ENCODE data around the gene FAM227B. TPM values are rescaled to one million over a fixed set of nuclear protein-coding genes. Genes with fewer than 3 reads are reported as not detected.

The FAM227B gene
- total RNA-seq, 2 donors from 2014 or later = 2.1 TPM; not detected in 1

GRCh38 chr15:49441356-49441755 lies 179.3 kb downstream of the FAM227B start:
- no peaks in the 10 kb centered on the region for H3K9me3 ChIP-seq
- ATAC-seq (no peak), DNase-seq (no peak)
- no peak overlapping the region for H3K4me3 ChIP-seq
- no peaks in the 10 kb centered on the region for H3K27me3 ChIP-seq
- TF ChIP-seq POLR2A (IDR thresholded peaks at IDR 0.05) = no peak
- TF ChIP-seq, protein P1, sequence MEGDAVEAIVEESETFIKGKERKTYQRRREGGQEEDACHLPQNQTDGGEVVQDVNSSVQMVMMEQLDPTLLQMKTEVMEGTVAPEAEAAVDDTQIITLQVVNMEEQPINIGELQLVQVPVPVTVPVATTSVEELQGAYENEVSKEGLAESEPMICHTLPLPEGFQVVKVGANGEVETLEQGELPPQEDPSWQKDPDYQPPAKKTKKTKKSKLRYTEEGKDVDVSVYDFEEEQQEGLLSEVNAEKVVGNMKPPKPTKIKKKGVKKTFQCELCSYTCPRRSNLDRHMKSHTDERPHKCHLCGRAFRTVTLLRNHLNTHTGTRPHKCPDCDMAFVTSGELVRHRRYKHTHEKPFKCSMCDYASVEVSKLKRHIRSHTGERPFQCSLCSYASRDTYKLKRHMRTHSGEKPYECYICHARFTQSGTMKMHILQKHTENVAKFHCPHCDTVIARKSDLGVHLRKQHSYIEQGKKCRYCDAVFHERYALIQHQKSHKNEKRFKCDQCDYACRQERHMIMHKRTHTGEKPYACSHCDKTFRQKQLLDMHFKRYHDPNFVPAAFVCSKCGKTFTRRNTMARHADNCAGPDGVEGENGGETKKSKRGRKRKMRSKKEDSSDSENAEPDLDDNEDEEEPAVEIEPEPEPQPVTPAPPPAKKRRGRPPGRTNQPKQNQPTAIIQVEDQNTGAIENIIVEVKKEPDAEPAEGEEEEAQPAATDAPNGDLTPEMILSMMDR (IDR thresholded peaks at IDR 0.05) = no peak
- H3K27ac ChIP-seq = no peak overlapping the region
- H3K36me3 ChIP-seq (replicated peaks in 1 of 2; ENCODE audit: insufficient read depth in 1 of 2, low read depth in 2 of 2) = no peaks in the 10 kb centered on the region
- no peaks in the 10 kb centered on the region for H3K4me1 ChIP-seq
- intact Hi-C loops (cut with DNase I) = no loop called here

GRCh38 chr15:49439678-49440395 lies 180.8 kb downstream of the FAM227B start:
- Histone ChIP-seq H3K27ac (no peak overlapping the region), H3K4me3 (no peak overlapping the region), H3K9me3 (no peaks in the 10 kb centered on the region), H3K4me1 (peaks cover 4% of the 10 kb centered on the region), H3K27me3 (no peaks in the 10 kb centered on the region), H3K36me3 (replicated peaks in 1 of 2; ENCODE audit: insufficient read depth in 1 of 2, low read depth in 2 of 2) (no peaks in the 10 kb centered on the region)
- ATAC-seq = no peak
- 67 to 68% methylated on average over 5 of the region's 5 CpGs for WGBS, 2 donors
- TF ChIP-seq, protein P1 (IDR thresholded peaks at IDR 0.05) = no peak
- TF ChIP-seq POLR2A (IDR thresholded peaks at IDR 0.05) = no peak
- DNase-seq = no peak
- intact Hi-C loops (cut with DNase I) = no loop called here

GRCh38 chr15:49438962-49439631 lies 181.5 kb downstream of the FAM227B start:
- intact Hi-C loops (cut with DNase I) = no loop called here
- H3K36me3 ChIP-seq (replicated peaks in 1 of 2; ENCODE audit: insufficient read depth in 1 of 2, low read depth in 2 of 2) = no peaks in the 10 kb centered on the region
- peak in 1 of 4 donors; percentile 16 for DNase-seq
- TF ChIP-seq POLR2A (IDR thresholded peaks at IDR 0.05) = no peak
- TF ChIP-seq, protein P1 (IDR thresholded peaks at IDR 0.05) = no peak
- peaks cover 4% of the 10 kb centered on the region for H3K4me1 ChIP-seq
- no peak for ATAC-seq
- no peaks in the 10 kb centered on the region for H3K9me3 ChIP-seq
- no peak overlapping the region for H3K27ac ChIP-seq
- H3K27me3 ChIP-seq = no peaks in the 10 kb centered on the region
- no peak overlapping the region for H3K4me3 ChIP-seq
- 59 to 77% methylated on average over 6 of the region's 6 CpGs for WGBS, 2 donors

DNA sequence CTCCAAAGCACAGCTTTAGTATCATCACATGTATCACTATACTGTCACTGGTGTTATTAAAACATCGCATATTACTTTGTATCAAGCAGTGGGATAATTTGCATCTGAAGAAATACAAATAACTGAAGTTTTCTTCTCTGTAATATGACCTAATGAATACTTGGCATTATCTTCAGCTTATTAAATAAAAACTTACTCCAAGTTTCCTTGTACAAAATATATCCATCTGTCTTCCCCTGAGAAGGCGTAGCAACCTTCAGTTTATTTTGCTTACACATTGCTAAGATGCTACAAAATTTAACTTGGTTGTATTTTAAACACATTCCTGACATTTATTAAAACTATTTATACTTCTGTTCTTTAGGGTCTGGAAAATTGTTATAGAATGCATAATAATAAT lies 183.9 kb downstream of the FAM227B start:
- no peak for DNase-seq
- WGBS, 2 donors = 90 to 91% methylated on average over 2 of the region's 2 CpGs
- H3K4me1 ChIP-seq = peaks cover 4% of the 10 kb centered on the region
- TF ChIP-seq, protein P1 (IDR thresholded peaks at IDR 0.05) = no peak
- TF ChIP-seq POLR2A (IDR thresholded peaks at IDR 0.05) = no peak
- intact Hi-C loops (cut with DNase I) = no loop called here
- no peaks in the 10 kb centered on the region for H3K27me3 ChIP-seq
- no peaks in the 10 kb centered on the region for H3K36me3 ChIP-seq (replicated peaks in 1 of 2; ENCODE audit: insufficient read depth in 1 of 2, low read depth in 2 of 2)
- H3K27ac ChIP-seq = no peak overlapping the region
- ATAC-seq = no peak
- no peak overlapping the region for H3K4me3 ChIP-seq
- no peaks in the 10 kb centered on the region for H3K9me3 ChIP-seq

Measured in body of pancreas (tissue), 4 donors.